Measurements from ENCODE around the gene UBL4A.
A peak's percentile ranks its signal among the peaks of the same experiment; 100 is the strongest.

Gene UBL4A

GRCh38 chrX:154481911-154482601 lies 4.4 kb downstream of the UBL4A start:
- DNase-seq: no peak

GRCh38 chrX:154481195-154481594 lies 5.2 kb downstream of the UBL4A start:
- no peak for DNase-seq

- DNase-seq: peak; percentile 93
Observed at GRCh38 chrX:154478728-154479622, 7.4 kb downstream of the UBL4A start, which contains the start of gene LAGE3. Gene LAGE3 (minus strand): TSS chrX:154479281. CDS start chrX:154478915, 366 bp downstream.

GRCh38 chrX:154477891-154478477 lies 8.4 kb downstream of the UBL4A start:
- no peak for DNase-seq

- DNase-seq: no peak
Observed at GRCh38 chrX:154476821-154477220, 9.6 kb downstream of the UBL4A start.

- DNase-seq: no peak
Observed at GRCh38 chrX:154473683-154474082, 12.7 kb downstream of the UBL4A start.

GRCh38 chrX:154472685-154473632 lies 13.5 kb downstream of the UBL4A start:
- no peak for DNase-seq

GRCh38 chrX:154471839-154472684 lies 14.4 kb downstream of the UBL4A start:
- no peak for DNase-seq

GRCh38 chrX:154470914-154471568 lies 15.4 kb downstream of the UBL4A start:
- DNase-seq: no peak

- DNase-seq: no peak
Observed at GRCh38 chrX:154470434-154470833, 16.0 kb downstream of the UBL4A start.

- no peak for DNase-seq
Observed at GRCh38 chrX:154469880-154470279, 16.5 kb downstream of the UBL4A start.

GRCh38 chrX:154469114-154469513 lies 17.3 kb downstream of the UBL4A start:
- DNase-seq: no peak

GRCh38 chrX:154468217-154468616 lies 18.2 kb downstream of the UBL4A start:
- DNase-seq: no peak

GRCh38 chrX:154467556-154467955 lies 18.9 kb downstream of the UBL4A start:
- DNase-seq: no peak

GRCh38 chrX:154466907-154467306 lies 19.5 kb downstream of the UBL4A start:
- DNase-seq: no peak

GRCh38 chrX:154466036-154466435 lies 20.4 kb downstream of the UBL4A start:
- DNase-seq: no peak

GRCh38 chrX:154465601-154466000 lies 20.8 kb downstream of the UBL4A start:
- no peak for DNase-seq

- DNase-seq: no peak
Observed at GRCh38 chrX:154464806-154465365, 21.5 kb downstream of the UBL4A start.

GRCh38 chrX:154463611-154464220 lies 22.7 kb downstream of the UBL4A start:
- no peak for DNase-seq

- no peak for DNase-seq
Observed at GRCh38 chrX:154462396-154462795, 24.0 kb downstream of the UBL4A start.
